GM12878 (cell line): Measurements from ENCODE around the gene MAPK1. TPM values are rescaled to one million over a fixed set of nuclear protein-coding genes. Genes with fewer than 3 reads are reported as not detected.

Experiments used
- polyA plus RNA-seq, 11 experiments: library from polyadenylated mRNA; depleted of rRNA in 4 of 11; unstranded in 6 of 11; stranded (reverse) in 5 of 11; fragments of >200 nt; fragmentation: Nextera tagmentation in 4 of 11; fragmentation: Illumina TruSeq in 1 of 11; extraction: Ambion mirVana in 4 of 11; extraction: Trizol in 1 of 11; gene quantifications; 1 replicate in 1 of 11; 2 replicates in 10 of 11; pipeline versions ENCODE4 v1.2.1 to v1.2.3, GENCODE V29; 2011 to 2016; ENCODE audit warnings: inconsistent platforms in 2 of 11, missing spikeins in 2 of 11, low read depth in 1 of 11
- small RNA-seq: library from RNA; depleted of rRNA; stranded (forward); fragments of <200 nt; gene quantifications from one replicate; pipeline ENCODE3, GENCODE V24; 2014
- total RNA-seq, 4 experiments: library from RNA; depleted of rRNA in 3 of 4; stranded (reverse); fragments of >200 nt in 3 of 4; fragmentation: Illumina TruSeq in 1 of 4; extraction: Trizol in 1 of 4; gene quantifications; 2 replicates each; pipeline versions ENCODE4 v1.2.1 to v1.2.3, GENCODE V29; 2013 to 2021

MAPK1 gene
- total and polyA plus RNA-seq, 10 of the 15 experiments (the other 5 are each of a cell fraction or from before 2014, with no cell fraction given) = 7.0 to 123 (median 58.4) TPM

Small RNA genes within 50 kb of the gene (small RNA-seq; reads per million reads assigned to genes)
- not detected for gene RN7SL280P
- gene RNA5SP493 = not detected

Other genes with a start within 250 kb of the MAPK1 start
- gene YDJC, start 237.6 kb downstream of the MAPK1 start, total RNA-seq (2014; rRNA removed) = 64.1 and 75.4 TPM in 2 replicates
- 10.1 and 12.0 TPM in 2 replicates for gene YDJC, start 237.6 kb downstream of the MAPK1 start, total RNA-seq (2014; rRNA removed; fragmentation: Illumina TruSeq; extraction: Trizol)
- 55.7 and 58.4 TPM in 2 replicates for gene YDJC, start 237.6 kb downstream of the MAPK1 start, total RNA-seq (2021)
- gene YDJC, start 237.6 kb downstream of the MAPK1 start, polyA plus RNA-seq (2011; rRNA removed) = 6.3 and 18.3 TPM in 2 replicates
- gene YDJC, start 237.6 kb downstream of the MAPK1 start, polyA plus RNA-seq (2014; fragmentation: Illumina TruSeq; extraction: Trizol) = 2.1 and 8.4 TPM in 2 replicates
- gene YDJC, start 237.6 kb downstream of the MAPK1 start, polyA plus RNA-seq (2014; fragmentation: Nextera tagmentation; extraction: Ambion mirVana) = 1 to 10 TPM in 1 of 2 experiments, under 1 TPM in 1; 1.00 to 4.4 TPM
- 72.1 and 83.6 TPM in 2 replicates for gene YDJC, start 237.6 kb downstream of the MAPK1 start, polyA plus RNA-seq (2014; rRNA removed)
- gene YDJC, start 237.6 kb downstream of the MAPK1 start, polyA plus RNA-seq (2016; fragmentation: Nextera tagmentation; extraction: Ambion mirVana) = 10 to 100 TPM; 68.5 to 77.6 TPM
- 0.05 TPM in 1 of 2 replicates, not detected in the other for gene CCDC116, start 234.9 kb downstream of the MAPK1 start, total RNA-seq (2014; rRNA removed)
- gene CCDC116, start 234.9 kb downstream of the MAPK1 start, total RNA-seq (2014; rRNA removed; fragmentation: Illumina TruSeq; extraction: Trizol) = not detected in 2 replicates
- 0.18 and 0.29 TPM in 2 replicates for gene CCDC116, start 234.9 kb downstream of the MAPK1 start, total RNA-seq (2021)
- 0.04 TPM in 1 of 2 replicates, not detected in the other for gene CCDC116, start 234.9 kb downstream of the MAPK1 start, polyA plus RNA-seq (2011; rRNA removed)
- 0.04 TPM in 1 of 2 replicates, not detected in the other for gene CCDC116, start 234.9 kb downstream of the MAPK1 start, polyA plus RNA-seq (2014; fragmentation: Illumina TruSeq; extraction: Trizol)
- gene CCDC116, start 234.9 kb downstream of the MAPK1 start, polyA plus RNA-seq (2014; fragmentation: Nextera tagmentation; extraction: Ambion mirVana) = not detected
- gene CCDC116, start 234.9 kb downstream of the MAPK1 start, polyA plus RNA-seq (2014; rRNA removed) = 0.04 and 0.32 TPM in 2 replicates
- not detected for gene CCDC116, start 234.9 kb downstream of the MAPK1 start, polyA plus RNA-seq (2016; fragmentation: Nextera tagmentation; extraction: Ambion mirVana)
- gene SDF2L1, start 225.3 kb downstream of the MAPK1 start, total RNA-seq (2014; rRNA removed) = 70.2 and 109 TPM in 2 replicates
- 12.9 and 17.1 TPM in 2 replicates for gene SDF2L1, start 225.3 kb downstream of the MAPK1 start, total RNA-seq (2014; rRNA removed; fragmentation: Illumina TruSeq; extraction: Trizol)
- 81.4 and 90.1 TPM in 2 replicates for gene SDF2L1, start 225.3 kb downstream of the MAPK1 start, total RNA-seq (2021)
- 8.8 and 20.8 TPM in 2 replicates for gene SDF2L1, start 225.3 kb downstream of the MAPK1 start, polyA plus RNA-seq (2011; rRNA removed)
- 0.33 and 3.9 TPM in 2 replicates for gene SDF2L1, start 225.3 kb downstream of the MAPK1 start, polyA plus RNA-seq (2014; fragmentation: Illumina TruSeq; extraction: Trizol)
- 10 to 100 TPM in 1 of 2 experiments, 1 to 10 TPM in 1; 3.0 to 17.8 TPM for gene SDF2L1, start 225.3 kb downstream of the MAPK1 start, polyA plus RNA-seq (2014; fragmentation: Nextera tagmentation; extraction: Ambion mirVana)
- 97.9 and 134 TPM in 2 replicates for gene SDF2L1, start 225.3 kb downstream of the MAPK1 start, polyA plus RNA-seq (2014; rRNA removed)
- 100 to 1,000 TPM; 191 to 214 TPM for gene SDF2L1, start 225.3 kb downstream of the MAPK1 start, polyA plus RNA-seq (2016; fragmentation: Nextera tagmentation; extraction: Ambion mirVana)
- gene PPIL2, start 201.6 kb downstream of the MAPK1 start, total RNA-seq (2014; rRNA removed) = 27.5 and 32.3 TPM in 2 replicates
- 27.1 and 29.0 TPM in 2 replicates for gene PPIL2, start 201.6 kb downstream of the MAPK1 start, total RNA-seq (2014; rRNA removed; fragmentation: Illumina TruSeq; extraction: Trizol)
- 45.1 and 47.3 TPM in 2 replicates for gene PPIL2, start 201.6 kb downstream of the MAPK1 start, total RNA-seq (2021)
- 32.4 and 57.0 TPM in 2 replicates for gene PPIL2, start 201.6 kb downstream of the MAPK1 start, polyA plus RNA-seq (2011; rRNA removed)
- gene PPIL2, start 201.6 kb downstream of the MAPK1 start, polyA plus RNA-seq (2014; fragmentation: Illumina TruSeq; extraction: Trizol) = 32.9 and 40.6 TPM in 2 replicates
- 1 to 10 TPM; 3.5 to 5.7 TPM for gene PPIL2, start 201.6 kb downstream of the MAPK1 start, polyA plus RNA-seq (2014; fragmentation: Nextera tagmentation; extraction: Ambion mirVana)
- gene PPIL2, start 201.6 kb downstream of the MAPK1 start, polyA plus RNA-seq (2014; rRNA removed) = 56.8 and 63.5 TPM in 2 replicates
- gene PPIL2, start 201.6 kb downstream of the MAPK1 start, polyA plus RNA-seq (2016; fragmentation: Nextera tagmentation; extraction: Ambion mirVana) = 10 to 100 TPM; 39.4 to 46.7 TPM
- gene YPEL1, start 131.9 kb downstream of the MAPK1 start, total RNA-seq (2014; rRNA removed) = 0.98 and 5.0 TPM in 2 replicates
- 0.67 and 0.83 TPM in 2 replicates for gene YPEL1, start 131.9 kb downstream of the MAPK1 start, total RNA-seq (2014; rRNA removed; fragmentation: Illumina TruSeq; extraction: Trizol)
- gene YPEL1, start 131.9 kb downstream of the MAPK1 start, total RNA-seq (2021) = 1.4 and 1.9 TPM in 2 replicates
- 2.5 and 2.7 TPM in 2 replicates for gene YPEL1, start 131.9 kb downstream of the MAPK1 start, polyA plus RNA-seq (2011; rRNA removed)
- 0.69 and 0.82 TPM in 2 replicates for gene YPEL1, start 131.9 kb downstream of the MAPK1 start, polyA plus RNA-seq (2014; fragmentation: Illumina TruSeq; extraction: Trizol)
- gene YPEL1, start 131.9 kb downstream of the MAPK1 start, polyA plus RNA-seq (2014; fragmentation: Nextera tagmentation; extraction: Ambion mirVana) = under 1 TPM; 0.13 to 0.21 TPM
- 1.2 and 1.4 TPM in 2 replicates for gene YPEL1, start 131.9 kb downstream of the MAPK1 start, polyA plus RNA-seq (2014; rRNA removed)
- 1 to 10 TPM; 1.7 to 2.4 TPM for gene YPEL1, start 131.9 kb downstream of the MAPK1 start, polyA plus RNA-seq (2016; fragmentation: Nextera tagmentation; extraction: Ambion mirVana)
- 17.5 and 19.2 TPM in 2 replicates for gene PPM1F, start 85.2 kb upstream of the MAPK1 start, total RNA-seq (2014; rRNA removed)
- gene PPM1F, start 85.2 kb upstream of the MAPK1 start, total RNA-seq (2014; rRNA removed; fragmentation: Illumina TruSeq; extraction: Trizol) = 7.5 and 8.5 TPM in 2 replicates
- 19.4 and 26.3 TPM in 2 replicates for gene PPM1F, start 85.2 kb upstream of the MAPK1 start, total RNA-seq (2021)
- 5.4 and 7.8 TPM in 2 replicates for gene PPM1F, start 85.2 kb upstream of the MAPK1 start, polyA plus RNA-seq (2011; rRNA removed)
- 2.9 and 5.6 TPM in 2 replicates for gene PPM1F, start 85.2 kb upstream of the MAPK1 start, polyA plus RNA-seq (2014; fragmentation: Illumina TruSeq; extraction: Trizol)
- 1 to 10 TPM in 1 of 2 experiments, under 1 TPM in 1; 0.55 to 2.0 TPM for gene PPM1F, start 85.2 kb upstream of the MAPK1 start, polyA plus RNA-seq (2014; fragmentation: Nextera tagmentation; extraction: Ambion mirVana)
- 17.0 and 18.5 TPM in 2 replicates for gene PPM1F, start 85.2 kb upstream of the MAPK1 start, polyA plus RNA-seq (2014; rRNA removed)
- gene PPM1F, start 85.2 kb upstream of the MAPK1 start, polyA plus RNA-seq (2016; fragmentation: Nextera tagmentation; extraction: Ambion mirVana) = 10 to 100 TPM; 10.9 to 11.6 TPM
- 43.5 and 47.3 TPM in 2 replicates for gene TOP3B, start 115.1 kb upstream of the MAPK1 start, total RNA-seq (2014; rRNA removed)
- gene TOP3B, start 115.1 kb upstream of the MAPK1 start, total RNA-seq (2014; rRNA removed; fragmentation: Illumina TruSeq; extraction: Trizol) = 19.9 and 22.1 TPM in 2 replicates
- gene TOP3B, start 115.1 kb upstream of the MAPK1 start, total RNA-seq (2021) = 41.9 and 47.1 TPM in 2 replicates
- gene TOP3B, start 115.1 kb upstream of the MAPK1 start, polyA plus RNA-seq (2011; rRNA removed) = 7.4 and 12.4 TPM in 2 replicates
- 12.8 and 29.6 TPM in 2 replicates for gene TOP3B, start 115.1 kb upstream of the MAPK1 start, polyA plus RNA-seq (2014; fragmentation: Illumina TruSeq; extraction: Trizol)
- 1 to 10 TPM in 1 of 2 experiments, under 1 TPM in 1; 0.60 to 1.6 TPM for gene TOP3B, start 115.1 kb upstream of the MAPK1 start, polyA plus RNA-seq (2014; fragmentation: Nextera tagmentation; extraction: Ambion mirVana)
- 40.9 and 47.9 TPM in 2 replicates for gene TOP3B, start 115.1 kb upstream of the MAPK1 start, polyA plus RNA-seq (2014; rRNA removed)
- 10 to 100 TPM; 37.8 to 45.2 TPM for gene TOP3B, start 115.1 kb upstream of the MAPK1 start, polyA plus RNA-seq (2016; fragmentation: Nextera tagmentation; extraction: Ambion mirVana)